HEK293 (cell line): Measurements from ENCODE around the gene QSER1.

Experiments
- HOXC10 ChIP-seq: sonication (generic); formaldehyde crosslinking; IDR thresholded peaks from 2 replicates; pipeline ENCODE4 v1.8.1; 2023; ENCODE audit warnings: mild to moderate bottlenecking, missing genetic modification reagents
- MEIS1 ChIP-seq: sonication (generic); formaldehyde crosslinking; IDR thresholded peaks from 2 replicates; pipeline ENCODE4 v1.8.1; 2022; ENCODE audit warnings: missing genetic modification reagents, mild to moderate bottlenecking, borderline replicate concordance
- MZF1 ChIP-seq: fragments of 450-650 bp; formaldehyde crosslinking; IDR thresholded peaks from 2 replicates; pipeline ENCODE4 v1.5.1; 2017; ENCODE audit warnings: missing biosample characterization, missing genetic modification characterization, borderline replicate concordance
- ZBTB6 ChIP-seq: fragments of 450-650 bp; formaldehyde crosslinking; IDR thresholded peaks from 2 replicates; pipeline ENCODE4 v1.5.1; 2017; ENCODE audit warnings: missing biosample characterization, missing genetic modification characterization
- ZNF155 ChIP-seq: fragments of 450-650 bp; formaldehyde crosslinking; IDR thresholded peaks from 2 replicates; pipeline ENCODE4 v1.5.1; 2016; ENCODE audit warnings: missing biosample characterization, missing genetic modification characterization
- ZNF2 ChIP-seq: fragments of 450-650 bp; formaldehyde crosslinking; IDR thresholded peaks from 2 replicates; pipeline ENCODE4 v1.5.1; 2016; ENCODE audit warnings: missing biosample characterization, missing genetic modification characterization
- ZNF221 ChIP-seq: fragments of 450-650 bp; formaldehyde crosslinking; IDR thresholded peaks from 2 replicates; pipeline ENCODE4 v1.5.1; 2017; ENCODE audit warnings: missing biosample characterization, missing genetic modification characterization, borderline replicate concordance
- ZNF23 ChIP-seq: fragments of 450-650 bp; formaldehyde crosslinking; IDR thresholded peaks from 2 replicates; pipeline ENCODE4 v1.5.1; 2016; ENCODE audit warnings: missing biosample characterization, missing genetic modification characterization, borderline replicate concordance
- ZNF292 ChIP-seq: fragments of 450-650 bp; formaldehyde crosslinking; IDR thresholded peaks from 2 replicates; pipeline ENCODE4 v1.5.1; 2016; ENCODE audit warnings: low read depth, missing biosample characterization, missing genetic modification characterization, borderline replicate concordance
- ZNF311 ChIP-seq: fragments of 450-650 bp; formaldehyde crosslinking; IDR thresholded peaks from 2 replicates; pipeline ENCODE4 v1.5.1; 2017; ENCODE audit warnings: missing biosample characterization, missing genetic modification characterization, borderline replicate concordance
- ZNF366 ChIP-seq: fragments of 450-650 bp; formaldehyde crosslinking; conservative IDR thresholded peaks from 2 replicates; pipeline ENCODE4 v1.5.1; 2016; ENCODE audit warnings: missing biosample characterization, missing genetic modification characterization
- ZNF518A ChIP-seq: fragments of 450-650 bp; formaldehyde crosslinking; conservative IDR thresholded peaks from 2 replicates; pipeline ENCODE4 v1.5.1; 2016; ENCODE audit warnings: low read depth, missing biosample characterization, missing genetic modification characterization
- ZNF521 ChIP-seq: fragments of 450-650 bp; formaldehyde crosslinking; IDR thresholded peaks from 2 replicates; pipeline ENCODE4 v1.5.1; 2017; ENCODE audit warnings: missing biosample characterization, mild to moderate bottlenecking, missing genetic modification characterization
- ZNF544 ChIP-seq: fragments of 450-650 bp; formaldehyde crosslinking; IDR thresholded peaks from 2 replicates; pipeline ENCODE4 v1.5.0; 2017; ENCODE audit warnings: missing biosample characterization, missing genetic modification characterization
- ZNF558 ChIP-seq: fragments of 450-650 bp; formaldehyde crosslinking; IDR thresholded peaks from 2 replicates; pipeline ENCODE4 v1.5.1; 2016; ENCODE audit warnings: missing biosample characterization, missing genetic modification characterization
- ZNF629 ChIP-seq: fragments of 450-650 bp; formaldehyde crosslinking; IDR thresholded peaks from 2 replicates; pipeline ENCODE4 v1.5.1; 2017; ENCODE audit warnings: missing biosample characterization, missing genetic modification characterization
- ZNF654 ChIP-seq: fragments of 450-650 bp; formaldehyde crosslinking; IDR thresholded peaks from 2 replicates; pipeline ENCODE4 v1.5.1; 2016; ENCODE audit warnings: low read depth, missing biosample characterization, missing genetic modification characterization
- ZSCAN30 ChIP-seq: fragments of 450-650 bp; IDR thresholded peaks from 2 replicates; pipeline ENCODE4 v1.5.1; 2018; ENCODE audit warnings: missing biosample characterization, mild to moderate bottlenecking, missing genetic modification characterization, moderate library complexity
- ZXDB ChIP-seq: fragments of 450-650 bp; formaldehyde crosslinking; IDR thresholded peaks from 2 replicates; pipeline ENCODE4 v1.5.1; 2016; ENCODE audit warnings: missing biosample characterization, missing genetic modification characterization
- TF ChIP-seq, protein P1 (sequence below): fragments of 450-650 bp; formaldehyde crosslinking; IDR thresholded peaks from 2 replicates; pipeline ENCODE4 v1.5.1; 2016; ENCODE audit warnings: missing biosample characterization, missing genetic modification characterization
- TF ChIP-seq, protein P2 (sequence below): fragments of 450-650 bp; formaldehyde crosslinking; IDR thresholded peaks from 2 replicates; pipeline ENCODE4 v1.5.1; 2016; ENCODE audit warnings: missing biosample characterization, missing genetic modification characterization
- TF ChIP-seq, protein P3 (sequence below): fragments of 450-650 bp; formaldehyde crosslinking; IDR thresholded peaks from 2 replicates; pipeline ENCODE4 v1.5.1; 2016; ENCODE audit warnings: missing biosample characterization, missing genetic modification characterization
- TF ChIP-seq, protein P4 (sequence below): fragments of 450-650 bp; formaldehyde crosslinking; IDR thresholded peaks from 2 replicates; pipeline ENCODE4 v1.5.1; 2016; ENCODE audit warnings: missing biosample characterization, missing genetic modification characterization, low read depth
- TF ChIP-seq, protein P5 (sequence below): fragments of 450-650 bp; IDR thresholded peaks from 2 replicates; pipeline ENCODE4 v1.5.1; 2018; ENCODE audit warnings: missing biosample characterization, missing genetic modification characterization

QSER1 gene

GRCh38 chr11:32990481-32990880 lies 97.9 kb downstream of the QSER1 start (continued):
- TF ChIP-seq ZNF518A (peak; percentile 89), MEIS1 (CRISPR knock-in tag) (no peak), HOXC10 (CRISPR knock-in tag) (no peak), ZBTB6 (tag by site-specific recombination) (no peak), ZNF2 (tag by site-specific recombination) (no peak), ZNF311 (tag by site-specific recombination) (no peak), ZNF292 (peak; percentile 48; the same call in 1 of the 2 replicates), ZNF544 (no peak), ZNF155 (tag by site-specific recombination) (no peak), ZSCAN30 (tag by site-specific recombination) (no peak), ZNF521 (tag by site-specific recombination) (no peak), ZNF221 (tag by site-specific recombination) (no peak), ZNF23 (tag by site-specific recombination) (no peak), MZF1 (no peak), ZXDB (peak; percentile 50; the same call in 1 of the 2 replicates), ZNF654 (tag by site-specific recombination) (peak; percentile 43), ZNF629 (tag by site-specific recombination) (peak; percentile 40; the same call in 1 of the 2 replicates), ZNF366 (no peak), ZNF558 (tag by site-specific recombination) (peak; percentile 69; the same call in 1 of the 2 replicates)
- TF ChIP-seq, protein P1, sequence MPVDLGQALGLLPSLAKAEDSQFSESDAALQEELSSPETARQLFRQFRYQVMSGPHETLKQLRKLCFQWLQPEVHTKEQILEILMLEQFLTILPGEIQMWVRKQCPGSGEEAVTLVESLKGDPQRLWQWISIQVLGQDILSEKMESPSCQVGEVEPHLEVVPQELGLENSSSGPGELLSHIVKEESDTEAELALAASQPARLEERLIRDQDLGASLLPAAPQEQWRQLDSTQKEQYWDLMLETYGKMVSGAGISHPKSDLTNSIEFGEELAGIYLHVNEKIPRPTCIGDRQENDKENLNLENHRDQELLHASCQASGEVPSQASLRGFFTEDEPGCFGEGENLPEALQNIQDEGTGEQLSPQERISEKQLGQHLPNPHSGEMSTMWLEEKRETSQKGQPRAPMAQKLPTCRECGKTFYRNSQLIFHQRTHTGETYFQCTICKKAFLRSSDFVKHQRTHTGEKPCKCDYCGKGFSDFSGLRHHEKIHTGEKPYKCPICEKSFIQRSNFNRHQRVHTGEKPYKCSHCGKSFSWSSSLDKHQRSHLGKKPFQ, result no peak
- TF ChIP-seq, protein P2, sequence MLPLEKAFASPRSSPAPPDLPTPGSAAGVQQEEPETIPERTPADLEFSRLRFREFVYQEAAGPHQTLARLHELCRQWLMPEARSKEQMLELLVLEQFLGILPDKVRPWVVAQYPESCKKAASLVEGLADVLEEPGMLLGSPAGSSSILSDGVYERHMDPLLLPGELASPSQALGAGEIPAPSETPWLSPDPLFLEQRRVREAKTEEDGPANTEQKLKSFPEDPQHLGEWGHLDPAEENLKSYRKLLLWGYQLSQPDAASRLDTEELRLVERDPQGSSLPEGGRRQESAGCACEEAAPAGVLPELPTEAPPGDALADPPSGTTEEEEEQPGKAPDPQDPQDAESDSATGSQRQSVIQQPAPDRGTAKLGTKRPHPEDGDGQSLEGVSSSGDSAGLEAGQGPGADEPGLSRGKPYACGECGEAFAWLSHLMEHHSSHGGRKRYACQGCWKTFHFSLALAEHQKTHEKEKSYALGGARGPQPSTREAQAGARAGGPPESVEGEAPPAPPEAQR (tag by site-specific recombination), result no peak
- TF ChIP-seq, protein P3, sequence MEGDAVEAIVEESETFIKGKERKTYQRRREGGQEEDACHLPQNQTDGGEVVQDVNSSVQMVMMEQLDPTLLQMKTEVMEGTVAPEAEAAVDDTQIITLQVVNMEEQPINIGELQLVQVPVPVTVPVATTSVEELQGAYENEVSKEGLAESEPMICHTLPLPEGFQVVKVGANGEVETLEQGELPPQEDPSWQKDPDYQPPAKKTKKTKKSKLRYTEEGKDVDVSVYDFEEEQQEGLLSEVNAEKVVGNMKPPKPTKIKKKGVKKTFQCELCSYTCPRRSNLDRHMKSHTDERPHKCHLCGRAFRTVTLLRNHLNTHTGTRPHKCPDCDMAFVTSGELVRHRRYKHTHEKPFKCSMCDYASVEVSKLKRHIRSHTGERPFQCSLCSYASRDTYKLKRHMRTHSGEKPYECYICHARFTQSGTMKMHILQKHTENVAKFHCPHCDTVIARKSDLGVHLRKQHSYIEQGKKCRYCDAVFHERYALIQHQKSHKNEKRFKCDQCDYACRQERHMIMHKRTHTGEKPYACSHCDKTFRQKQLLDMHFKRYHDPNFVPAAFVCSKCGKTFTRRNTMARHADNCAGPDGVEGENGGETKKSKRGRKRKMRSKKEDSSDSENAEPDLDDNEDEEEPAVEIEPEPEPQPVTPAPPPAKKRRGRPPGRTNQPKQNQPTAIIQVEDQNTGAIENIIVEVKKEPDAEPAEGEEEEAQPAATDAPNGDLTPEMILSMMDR (tag by site-specific recombination), result no peak
- TF ChIP-seq, protein P4, sequence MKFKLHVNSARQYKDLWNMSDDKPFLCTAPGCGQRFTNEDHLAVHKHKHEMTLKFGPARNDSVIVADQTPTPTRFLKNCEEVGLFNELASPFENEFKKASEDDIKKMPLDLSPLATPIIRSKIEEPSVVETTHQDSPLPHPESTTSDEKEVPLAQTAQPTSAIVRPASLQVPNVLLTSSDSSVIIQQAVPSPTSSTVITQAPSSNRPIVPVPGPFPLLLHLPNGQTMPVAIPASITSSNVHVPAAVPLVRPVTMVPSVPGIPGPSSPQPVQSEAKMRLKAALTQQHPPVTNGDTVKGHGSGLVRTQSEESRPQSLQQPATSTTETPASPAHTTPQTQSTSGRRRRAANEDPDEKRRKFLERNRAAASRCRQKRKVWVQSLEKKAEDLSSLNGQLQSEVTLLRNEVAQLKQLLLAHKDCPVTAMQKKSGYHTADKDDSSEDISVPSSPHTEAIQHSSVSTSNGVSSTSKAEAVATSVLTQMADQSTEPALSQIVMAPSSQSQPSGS, result no peak
- TF ChIP-seq, protein P5, sequence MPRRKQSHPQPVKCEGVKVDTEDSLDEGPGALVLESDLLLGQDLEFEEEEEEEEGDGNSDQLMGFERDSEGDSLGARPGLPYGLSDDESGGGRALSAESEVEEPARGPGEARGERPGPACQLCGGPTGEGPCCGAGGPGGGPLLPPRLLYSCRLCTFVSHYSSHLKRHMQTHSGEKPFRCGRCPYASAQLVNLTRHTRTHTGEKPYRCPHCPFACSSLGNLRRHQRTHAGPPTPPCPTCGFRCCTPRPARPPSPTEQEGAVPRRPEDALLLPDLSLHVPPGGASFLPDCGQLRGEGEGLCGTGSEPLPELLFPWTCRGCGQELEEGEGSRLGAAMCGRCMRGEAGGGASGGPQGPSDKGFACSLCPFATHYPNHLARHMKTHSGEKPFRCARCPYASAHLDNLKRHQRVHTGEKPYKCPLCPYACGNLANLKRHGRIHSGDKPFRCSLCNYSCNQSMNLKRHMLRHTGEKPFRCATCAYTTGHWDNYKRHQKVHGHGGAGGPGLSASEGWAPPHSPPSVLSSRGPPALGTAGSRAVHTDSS (tag by site-specific recombination), result no peak
